Body of pancreas (tissue), 4 donors: ENCODE data around the gene PNMA8B. TPM values are rescaled to one million over a fixed set of nuclear protein-coding genes. Genes with fewer than 3 reads are reported as not detected.

Experiments
- ATAC-seq: fragments of 150-250 bp; one replicate; pipeline ENCODE4 v1.9.1; 2016
- DNase-seq, 4 donors: peaks; one replicate each; pipeline ENCODE4 v3.0.0-alpha.2; 2019
- H3K27ac ChIP-seq, 4 donors: fragments of 200-600 bp; sonication (generic); 1 replicate in 3 of 4; 2 replicates in 1 of 4; pipeline versions ENCODE4 v1.5.1 to v1.6.1; 2016 to 2019; ENCODE audit warnings: mild to moderate bottlenecking in 1 of 4, mixed read lengths in 1 of 4, moderate library complexity in 1 of 4
- H3K27me3 ChIP-seq, 2 donors: fragments of 200-600 bp; sonication (generic); one replicate each; pipeline ENCODE4 v1.6.0; 2016; ENCODE audit warnings: mild to moderate bottlenecking in 1 of 2
- H3K36me3 ChIP-seq, 2 donors: fragments of 200-600 bp; sonication (generic); replicated peaks in 1 of 2; 2 replicates each; pipeline ENCODE4 v1.5.1; 2016; ENCODE audit warnings: low read depth in 2 of 2; ENCODE audit not compliant: insufficient read depth in 1 of 2
- H3K4me1 ChIP-seq: fragments of 200-600 bp; sonication (generic); one replicate; pipeline ENCODE4 v1.6.0; 2016
- H3K4me3 ChIP-seq, 2 donors: fragments of 200-600 bp; sonication (generic); 1 replicate in 1 of 2; 2 replicates in 1 of 2; pipeline ENCODE4 v1.5.1; 2016 to 2019
- H3K9me3 ChIP-seq, 3 donors: fragments of 200-600 bp; sonication (generic); 1 replicate in 2 of 3; 2 replicates in 1 of 3; pipeline ENCODE4 v1.5.1; 2016
- POLR2A ChIP-seq, 3 donors: fragments of 450-650 bp; IDR thresholded peaks; one replicate each; pipeline ENCODE4 v1.6.1; 2016; ENCODE audit warnings: antibody characterized with exemption in 3 of 3, mild to moderate bottlenecking in 2 of 3
- WGBS, 2 donors: methylation state at CpG; one replicate each; pipeline ENCODE4 v1.1.5; 2017; 5-methylcytosine and 5-hydroxymethylcytosine counted together
- intact Hi-C: fragments of 100-400 bp; cut with DNase I; formaldehyde crosslinking; loops from one replicate; pipeline ENCODE4 v1.15.1; 2023
- total RNA-seq, 2 donors: library from RNA; depleted of rRNA; stranded (reverse); fragments of >200 nt; gene quantifications; one replicate each; pipeline ENCODE4 v1.1.0, GENCODE V29; 2016
- TF ChIP-seq, protein P1 (sequence below), 7 experiments: fragments of 450-650 bp in 4 of 7; fragments of 200-600 bp in 3 of 7; sonication (generic) in 3 of 7; IDR thresholded peaks; one replicate each; pipeline ENCODE4 v1.5.1; 2016 to 2019; ENCODE audit warnings: antibody characterized with exemption in 7 of 7

The PNMA8B gene
- total RNA-seq, 2 donors from 2014 or later: 2.1 to 2.6 TPM

- no peak for DNase-seq
- intact Hi-C loops: loop anchor here (10.0 kb wide), 1 partner anchor 208 kb away; no protein-coding TSS in a partner anchor
- TF ChIP-seq POLR2A (IDR thresholded peaks at IDR 0.05): no peak
- TF ChIP-seq, protein P1, sequence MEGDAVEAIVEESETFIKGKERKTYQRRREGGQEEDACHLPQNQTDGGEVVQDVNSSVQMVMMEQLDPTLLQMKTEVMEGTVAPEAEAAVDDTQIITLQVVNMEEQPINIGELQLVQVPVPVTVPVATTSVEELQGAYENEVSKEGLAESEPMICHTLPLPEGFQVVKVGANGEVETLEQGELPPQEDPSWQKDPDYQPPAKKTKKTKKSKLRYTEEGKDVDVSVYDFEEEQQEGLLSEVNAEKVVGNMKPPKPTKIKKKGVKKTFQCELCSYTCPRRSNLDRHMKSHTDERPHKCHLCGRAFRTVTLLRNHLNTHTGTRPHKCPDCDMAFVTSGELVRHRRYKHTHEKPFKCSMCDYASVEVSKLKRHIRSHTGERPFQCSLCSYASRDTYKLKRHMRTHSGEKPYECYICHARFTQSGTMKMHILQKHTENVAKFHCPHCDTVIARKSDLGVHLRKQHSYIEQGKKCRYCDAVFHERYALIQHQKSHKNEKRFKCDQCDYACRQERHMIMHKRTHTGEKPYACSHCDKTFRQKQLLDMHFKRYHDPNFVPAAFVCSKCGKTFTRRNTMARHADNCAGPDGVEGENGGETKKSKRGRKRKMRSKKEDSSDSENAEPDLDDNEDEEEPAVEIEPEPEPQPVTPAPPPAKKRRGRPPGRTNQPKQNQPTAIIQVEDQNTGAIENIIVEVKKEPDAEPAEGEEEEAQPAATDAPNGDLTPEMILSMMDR (IDR thresholded peaks at IDR 0.05): no peak
- Histone ChIP-seq H3K4me1 (peaks cover 26% of the 10 kb centered on the region), H3K27ac (no peak overlapping the region), H3K4me3 (no peak overlapping the region), H3K27me3 (no peaks in the 10 kb centered on the region), H3K9me3 (no peaks in the 10 kb centered on the region), H3K36me3 (no peaks in the 10 kb centered on the region)
- ATAC-seq: no peak
- 60 to 65% methylated on average over 4 to 16 of the region's 17 CpGs for WGBS, 2 donors
Observed at GRCh38 chr19:46492841-46493235, 2.8 kb downstream of the PNMA8B start.

- H3K36me3 ChIP-seq: no peaks in the 10 kb centered on the region
- H3K4me1 ChIP-seq: peaks cover 33% of the 10 kb centered on the region
- ATAC-seq (no peak), DNase-seq (no peak)
- intact Hi-C loops: loop anchor here (10.0 kb wide), 1 partner anchor 207 kb away; no protein-coding TSS in a partner anchor
- no peak overlapping the region for H3K4me3 ChIP-seq
- no peaks in the 10 kb centered on the region for H3K9me3 ChIP-seq
- 71 to 82% methylated on average over 15 to 18 of the region's 18 CpGs for WGBS, 2 donors
- no peaks in the 10 kb centered on the region for H3K27me3 ChIP-seq
- no peak overlapping the region for H3K27ac ChIP-seq
- TF ChIP-seq POLR2A (IDR thresholded peaks at IDR 0.05): no peak
- TF ChIP-seq, protein P1 (IDR thresholded peaks at IDR 0.05): no peak
Observed at GRCh38 chr19:46491975-46492682, 3.5 kb downstream of the PNMA8B start.

- ATAC-seq (no peak), DNase-seq (no peak)
- Histone ChIP-seq H3K4me3 (no peak overlapping the region), H3K36me3 (no peaks in the 10 kb centered on the region), H3K4me1 (peaks cover 30% of the 10 kb centered on the region), H3K27ac (no peak overlapping the region), H3K27me3 (no peaks in the 10 kb centered on the region), H3K9me3 (no peaks in the 10 kb centered on the region)
- 83 to 84% methylated on average over 9 of the region's 9 CpGs for WGBS, 2 donors
- intact Hi-C loops: loop anchor here (10.0 kb wide), 1 partner anchor 206 kb away; no protein-coding TSS in a partner anchor
- TF ChIP-seq, protein P1 (IDR thresholded peaks at IDR 0.05): no peak
- no peak for TF ChIP-seq POLR2A (IDR thresholded peaks at IDR 0.05)
Observed at GRCh38 chr19:46490774-46491173, 4.9 kb downstream of the PNMA8B start.

- DNase-seq: peak in 3 of 4 donors; percentile 38 to 48 (median 38)
- 9 to 12% methylated on average over 21 to 52 of the region's 52 CpGs for WGBS, 2 donors
- intact Hi-C loops: loop anchor here (2.0 to 10.0 kb wide), 2 partner anchors 93 to 205 kb away; no protein-coding TSS in a partner anchor
- ATAC-seq: peak; percentile 39
- Histone ChIP-seq H3K4me1 (peaks cover 22% of the 10 kb centered on the region), H3K36me3 (no peaks in the 10 kb centered on the region), H3K27ac (no peak overlapping the region), H3K4me3 (no peak overlapping the region), H3K27me3 (no peaks in the 10 kb centered on the region), H3K9me3 (no peaks in the 10 kb centered on the region)
- TF ChIP-seq POLR2A (IDR thresholded peaks at IDR 0.05): no peak
- TF ChIP-seq, protein P1 (IDR thresholded peaks at IDR 0.05): peak in 4 of 7 experiments; percentile 22 to 38 (median 34)
Observed at GRCh38 chr19:46489445-46490272, 6.0 kb downstream of the PNMA8B start.
